H1 (cell line): Measurements from ENCODE around the gene CAPZB. TPM values are rescaled to one million over a fixed set of nuclear protein-coding genes. Genes with fewer than 3 reads are reported as not detected.

ENCODE experiments used
- CTCF ChIA-PET: fragments of 300-600 bp; sonication (Branson Sonifier 250); formaldehyde crosslinking; loops from one replicate; lab custom pipeline; 2021; ENCODE audit not compliant: partially characterized antibody; lab: Charles Lee
- POLR2A ChIA-PET: fragments of 300-600 bp; sonication (Branson Sonifier 250); formaldehyde crosslinking; loops from one replicate; lab custom pipeline; 2021; ENCODE audit warnings: inconsistent platforms; ENCODE audit not compliant: partially characterized antibody; lab: Charles Lee
- DNase-seq, 2 experiments: peaks; one replicate each; pipeline versions ENCODE4 v3.0.0 to v3.0.0-alpha.2; 2010 to 2022; ENCODE audit warnings: low spot score in 2 of 2, low read depth in 1 of 2, mixed read lengths in 1 of 2
- FAIRE-seq: peaks from 2 replicates; lab custom pipeline; 2011; peaks lifted over from hg19 to GRCh38; lab: Jason Lieb, UNC
- H2AFZ ChIP-seq: 2 replicates; pipeline ENCODE4 v1.8.1; 2012; ENCODE audit warnings: low read length, inconsistent platforms
- H2AK5ac ChIP-seq: 2 replicates; pipeline ENCODE4 v1.6.1; 2013; ENCODE audit warnings: low read depth, low read length
- H2BK120ac ChIP-seq: replicated peaks from 2 replicates; pipeline ENCODE3; 2013; ENCODE audit warnings: low read depth, low read length, inconsistent platforms
- H2BK12ac ChIP-seq: 2 replicates; pipeline ENCODE4 v1.6.1; 2013; ENCODE audit warnings: low read depth, low read length
- H2BK15ac ChIP-seq: 2 replicates; pipeline ENCODE4 v1.6.1; 2013; ENCODE audit warnings: low read length
- H2BK20ac ChIP-seq: 2 replicates; pipeline ENCODE4 v1.6.1; 2013; ENCODE audit warnings: low read length
- H2BK5ac ChIP-seq: 2 replicates; pipeline ENCODE4 v1.6.1; 2013; ENCODE audit warnings: low read depth, low read length
- H3K14ac ChIP-seq: 2 replicates; pipeline ENCODE4 v1.6.1; 2013; ENCODE audit warnings: inconsistent platforms; ENCODE audit not compliant: insufficient read length
- H3K18ac ChIP-seq: 2 replicates; pipeline ENCODE4 v1.6.1; 2013; ENCODE audit warnings: low read length; ENCODE audit errors: extremely low read depth
- H3K23ac ChIP-seq: 2 replicates; pipeline ENCODE4 v1.6.1; 2013; ENCODE audit warnings: inconsistent platforms; ENCODE audit not compliant: insufficient read length
- H3K23me2 ChIP-seq: 2 replicates; pipeline ENCODE4 v1.6.1; 2013; ENCODE audit warnings: low read depth, low read length
- H3K27ac ChIP-seq: 2 replicates; pipeline ENCODE4 v1.6.1; 2011; ENCODE audit warnings: low read depth, low read length, inconsistent platforms
- H3K27me3 ChIP-seq, 4 experiments: replicated peaks in 1 of 4; 1 replicate in 1 of 4; 2 replicates in 3 of 4; pipeline versions ENCODE4 v1.6.1 to v1.8.1; 2011 to 2013; ENCODE audit warnings: low read length in 3 of 4, mild to moderate bottlenecking in 3 of 4, inconsistent platforms in 2 of 4, mixed read lengths in 2 of 4, moderate library complexity in 1 of 4; ENCODE audit not compliant: control insufficient read depth in 3 of 4, insufficient read depth in 3 of 4; ENCODE audit errors: extremely low read depth in 1 of 4
- H3K36me3 ChIP-seq, 4 experiments: 2 replicates each; pipeline versions ENCODE4 v1.6.1 to v1.8.1; 2011 to 2013; ENCODE audit warnings: mild to moderate bottlenecking in 4 of 4, low read length in 3 of 4, moderate library complexity in 2 of 4, control low read depth in 1 of 4, inconsistent platforms in 1 of 4; ENCODE audit not compliant: insufficient read depth in 4 of 4, control insufficient read depth in 2 of 4
- H3K4ac ChIP-seq: replicated peaks from 2 replicates; pipeline ENCODE3; 2013; ENCODE audit warnings: low read length, low read depth, mixed read lengths, inconsistent platforms; ENCODE audit not compliant: insufficient read length
- H3K4me1 ChIP-seq, 4 experiments: replicated peaks in 1 of 4; 1 replicate in 1 of 4; 2 replicates in 3 of 4; pipeline versions ENCODE4 v1.6.1 to v1.8.1; 2011 to 2013; ENCODE audit warnings: low read length in 3 of 4, inconsistent platforms in 2 of 4, mixed read lengths in 1 of 4; ENCODE audit not compliant: insufficient read depth in 4 of 4, control insufficient read depth in 3 of 4
- H3K4me2 ChIP-seq, 2 experiments: 2 replicates each; pipeline versions ENCODE4 v1.6.1 to v1.8.1; 2011 to 2013; ENCODE audit warnings: low read depth in 2 of 2, low read length in 2 of 2, control low read depth in 1 of 2, inconsistent platforms in 1 of 2, mild to moderate bottlenecking in 1 of 2; ENCODE audit not compliant: insufficient read depth in 1 of 2
- H3K4me3 ChIP-seq, 4 experiments: fragments of 200-600, 300-600 bp in 1 of 4; sonication (generic), shearing (Covaris generic), sonication (Bioruptor Twin) in 1 of 4; 2 replicates each; pipeline versions ENCODE4 v1.5.1 to v1.8.1; 2011 to 2016; ENCODE audit warnings: low read length in 4 of 4, low read depth in 3 of 4, control low read depth in 2 of 4, inconsistent platforms in 2 of 4, mild to moderate bottlenecking in 2 of 4, mixed read lengths in 1 of 4, moderate library complexity in 1 of 4; ENCODE audit not compliant: insufficient read depth in 2 of 4; ENCODE audit errors: extremely low read depth in 1 of 4
- H3K56ac ChIP-seq: replicated peaks from 2 replicates; pipeline ENCODE3; 2013; ENCODE audit warnings: low read depth, mild to moderate bottlenecking, mixed read lengths, low read length, inconsistent platforms; ENCODE audit not compliant: insufficient read length
- H3K79me1 ChIP-seq: 2 replicates; pipeline ENCODE4 v1.6.1; 2013; ENCODE audit warnings: low read depth, low read length, control low read depth
- H3K79me2 ChIP-seq, 2 experiments: 2 replicates each; pipeline versions ENCODE4 v1.6.1 to v1.8.1; 2012 to 2013; ENCODE audit warnings: low read length in 2 of 2, mild to moderate bottlenecking in 2 of 2, inconsistent platforms in 1 of 2; ENCODE audit not compliant: insufficient read depth in 2 of 2, control insufficient read depth in 1 of 2
- H3K9ac ChIP-seq, 4 experiments: replicated peaks in 1 of 4; 1 replicate in 1 of 4; 2 replicates in 3 of 4; pipeline versions ENCODE4 v1.6.1 to v1.8.1; 2011 to 2013; ENCODE audit warnings: low read depth in 3 of 4, low read length in 3 of 4, control low read depth in 2 of 4, mild to moderate bottlenecking in 2 of 4, moderate library complexity in 2 of 4, inconsistent platforms in 1 of 4; ENCODE audit errors: extremely low read depth in 1 of 4
- H3K9me3 ChIP-seq, 2 experiments: 2 replicates each; pipeline versions ENCODE4 v1.6.1 to v1.8.1; 2012 to 2013; ENCODE audit warnings: mild to moderate bottlenecking in 2 of 2, moderate library complexity in 2 of 2, control low read depth in 1 of 2, inconsistent platforms in 1 of 2, low read depth in 1 of 2, low read length in 1 of 2, mixed read lengths in 1 of 2; ENCODE audit not compliant: insufficient read depth in 2 of 2
- H4K20me1 ChIP-seq, 2 experiments: replicated peaks in 1 of 2; 2 replicates each; pipeline versions ENCODE3 to v1.8.1; 2011 to 2013; ENCODE audit warnings: inconsistent platforms in 2 of 2, low read length in 2 of 2, mild to moderate bottlenecking in 1 of 2; ENCODE audit not compliant: insufficient read depth in 2 of 2, control insufficient read depth in 1 of 2
- H4K5ac ChIP-seq: 2 replicates; pipeline ENCODE4 v1.6.1; 2013; ENCODE audit warnings: low read length, low read depth, mixed read lengths, inconsistent platforms; ENCODE audit not compliant: insufficient read length
- H4K8ac ChIP-seq: 2 replicates; pipeline ENCODE4 v1.8.0; 2013; ENCODE audit warnings: mild to moderate bottlenecking, moderate library complexity, low read length, inconsistent platforms; ENCODE audit not compliant: insufficient read depth; ENCODE audit errors: extremely low read depth
- H4K91ac ChIP-seq: replicated peaks from 2 replicates; pipeline ENCODE3; 2013; ENCODE audit warnings: low read length, mixed read lengths, inconsistent platforms; ENCODE audit not compliant: insufficient read length
- EGR1 ChIP-seq: IDR thresholded peaks from 2 replicates; pipeline ENCODE4 v1.6.1; 2011; ENCODE audit warnings: low read depth, low read length, borderline replicate concordance
- KDM5A ChIP-seq: fragments of 200-600 bp; IDR thresholded peaks from 2 replicates; pipeline ENCODE4 v1.7.1; 2012; ENCODE audit warnings: mild to moderate bottlenecking, low read length, inconsistent platforms, mixed read lengths
- POLR2A ChIP-seq, 2 experiments: IDR thresholded peaks; 1 replicate in 1 of 2; 2 replicates in 1 of 2; pipeline ENCODE4 v1.6.1; 2011; ENCODE audit warnings: low read depth in 2 of 2, low read length in 2 of 2, mild to moderate bottlenecking in 2 of 2; ENCODE audit errors: control extremely low read depth in 1 of 2
- RAD21 ChIP-seq, 2 experiments: IDR thresholded peaks in 1 of 2; conservative IDR thresholded peaks in 1 of 2; 2 replicates each; pipeline ENCODE4 v1.6.1; 2011; ENCODE audit warnings: low read depth in 2 of 2, low read length in 2 of 2, improper control_type of control experiment in 1 of 2, inconsistent platforms in 1 of 2, mild to moderate bottlenecking in 1 of 2, moderate library complexity in 1 of 2
- whole genome bisulfite sequencing, 2 experiments: shearing (Covaris generic) in 1 of 2; methylation state at CpG; one replicate each; pipeline versions ENCODE4 v1.1.6 to v1.1.7; 2013 to 2015; ENCODE audit warnings: low lambda C conversion rate in 2 of 2, mixed read lengths in 2 of 2, inconsistent platforms in 1 of 2, low coverage in 1 of 2, missing lambda C conversion rate in 1 of 2; ENCODE audit not compliant: insufficient replicate concordance in 2 of 2, insufficient coverage in 1 of 2, insufficient read length in 1 of 2; ENCODE audit errors: extremely low coverage in 1 of 2, missing lambda C conversion rate in 1 of 2; 5-methylcytosine and 5-hydroxymethylcytosine counted together
- polyA plus RNA-seq, 7 experiments: library from polyadenylated mRNA; depleted of rRNA in 3 of 7; stranded (reverse) in 5 of 7; unstranded in 2 of 7; fragments of >200 nt in 5 of 7; fragments of 200-250 nt in 2 of 7; gene quantifications; 1 replicate in 5 of 7; 2 replicates in 1 of 7; 4 replicates in 1 of 7; pipeline versions ENCODE4 v1.2.1 to v1.2.3, GENCODE V29; 2011 to 2013; ENCODE audit warnings: missing spikeins in 2 of 7, mixed read lengths in 2 of 7
- total RNA-seq: library from RNA; stranded (reverse); fragmentation: NEBNext Ultra II Directional; extraction: Animal tissue kit (Norgen Biotek cat#: 25700); gene quantifications from 2 replicates; pipeline ENCODE4 v1.2.1, GENCODE V29; 2021
- TF ChIP-seq, protein P1 (sequence below): IDR thresholded peaks from 2 replicates; pipeline ENCODE4 v1.6.1; 2012; ENCODE audit warnings: inconsistent platforms

CAPZB gene
- total and polyA plus RNA-seq, 2 of the 8 experiments (the other 6 are each of a cell fraction or from before 2014, with no cell fraction given) = 162 to 371 TPM

DNA sequence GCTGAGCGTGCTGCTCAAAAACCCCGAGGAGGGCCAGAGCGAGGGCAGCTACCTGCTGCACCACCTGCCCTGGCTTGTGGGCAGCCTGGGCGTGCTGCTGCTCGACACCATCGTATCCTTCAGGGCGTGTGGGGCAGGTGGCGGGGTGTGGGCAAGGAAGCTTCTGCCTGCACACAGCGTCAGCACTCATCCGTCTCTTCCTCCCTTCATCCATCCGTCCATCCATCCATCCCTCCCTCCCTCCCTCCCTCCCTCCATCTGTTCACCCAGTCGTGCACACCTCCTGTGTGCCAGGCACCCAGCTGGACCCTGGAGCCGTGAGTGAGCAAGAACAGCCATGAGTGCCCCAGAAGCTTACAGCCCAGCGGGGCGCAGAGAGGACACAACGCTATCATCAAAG lies 158.0 kb downstream of the CAPZB start:
- no peak overlapping the region for H3K56ac ChIP-seq
- no peak overlapping the region for H4K5ac ChIP-seq
- POLR2A ChIA-PET = interaction anchor here (0.8 to 13.3 kb wide), 2 partner anchors 10 kb away, joined by 3 to 143 read pairs; partner anchors contain the start of genes AKR7A2 and SLC66A1
- H3K23me2 ChIP-seq = no peaks in the 10 kb centered on the region
- H3K23ac ChIP-seq = no peak overlapping the region
- H3K79me2 ChIP-seq = no peaks in the 10 kb centered on the region
- peaks cover 5 to 16% (median 10%) of the 10 kb centered on the region in 4 experiments; a peak in 5 of 8 replicates for H3K36me3 ChIP-seq
- peak overlapping the region; percentile 8; the same call in 1 of the 2 replicates for H4K8ac ChIP-seq
- H3K14ac ChIP-seq = no peak overlapping the region
- H3K9me3 ChIP-seq = no peaks in the 10 kb centered on the region
- H3K18ac ChIP-seq = no peak overlapping the region
- H3K4me2 ChIP-seq = no peak overlapping the region
- 98 to 100% methylated on average over 1 to 13 of the region's 16 CpGs for WGBS, 2 experiments
- no peak overlapping the region for H3K4me3 ChIP-seq
- no peak for TF ChIP-seq KDM5A
- no peak for TF ChIP-seq POLR2A (IDR thresholded peaks at IDR 0.05; ENCODE audit: control extremely low read depth in 1 of 2, low read depth in 2 of 2, low read length in 2 of 2)
- no peak for TF ChIP-seq RAD21 (IDR thresholded peaks at IDR 0.05 in 1 of 2, conservative IDR thresholded peaks at IDR 0.05 in 1 of 2; ENCODE audit: low read depth in 2 of 2, low read length in 2 of 2)
- TF ChIP-seq EGR1 = no peak
- TF ChIP-seq, protein P1, sequence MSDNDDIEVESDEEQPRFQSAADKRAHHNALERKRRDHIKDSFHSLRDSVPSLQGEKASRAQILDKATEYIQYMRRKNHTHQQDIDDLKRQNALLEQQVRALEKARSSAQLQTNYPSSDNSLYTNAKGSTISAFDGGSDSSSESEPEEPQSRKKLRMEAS = no peak
- TF ChIP-seq, all 59 proteins: peak for 0
- no peaks in the 10 kb centered on the region; the same call in 1 of the 2 replicates for H3K79me1 ChIP-seq
- H2BK20ac ChIP-seq = no peak overlapping the region
- no peak overlapping the region for H3K27ac ChIP-seq
- DNase-seq (no peak), FAIRE-seq (no peak)
- peaks cover 0 to 12% of the 10 kb centered on the region in 2 experiments for H4K20me1 ChIP-seq
- H2AFZ ChIP-seq = no peak overlapping the region
- no peak overlapping the region for H2BK120ac ChIP-seq
- H3K27me3 ChIP-seq = no peaks in the 10 kb centered on the region
- no peaks in the 10 kb centered on the region for H3K4me1 ChIP-seq
- H2BK15ac ChIP-seq = no peak overlapping the region
- H3K4ac ChIP-seq = no peak overlapping the region
- CTCF ChIA-PET = interaction anchor here (0.6 to 1.9 kb wide), 6 partner anchors 12 to 1699 kb away, joined by 3 to 7 read pairs (median 5); no protein-coding TSS in a partner anchor
- H2BK5ac ChIP-seq = no peak overlapping the region
- H3K9ac ChIP-seq = no peak overlapping the region
- H2BK12ac ChIP-seq = no peak overlapping the region
- no peak overlapping the region for H4K91ac ChIP-seq
- no peak overlapping the region for H2AK5ac ChIP-seq
